GM20431 (cell line): ENCODE data around the gene ORC4.

Experiments
- in situ Hi-C: fragments of 300-500 bp; cut with MseI, MboI; formaldehyde crosslinking; loops from one replicate; pipeline ENCODE4 v1.15.0; 2020; ENCODE audit warnings: low sequenced_read_pairs; ENCODE audit not compliant: unreplicated experiment

The ORC4 gene

DNA sequence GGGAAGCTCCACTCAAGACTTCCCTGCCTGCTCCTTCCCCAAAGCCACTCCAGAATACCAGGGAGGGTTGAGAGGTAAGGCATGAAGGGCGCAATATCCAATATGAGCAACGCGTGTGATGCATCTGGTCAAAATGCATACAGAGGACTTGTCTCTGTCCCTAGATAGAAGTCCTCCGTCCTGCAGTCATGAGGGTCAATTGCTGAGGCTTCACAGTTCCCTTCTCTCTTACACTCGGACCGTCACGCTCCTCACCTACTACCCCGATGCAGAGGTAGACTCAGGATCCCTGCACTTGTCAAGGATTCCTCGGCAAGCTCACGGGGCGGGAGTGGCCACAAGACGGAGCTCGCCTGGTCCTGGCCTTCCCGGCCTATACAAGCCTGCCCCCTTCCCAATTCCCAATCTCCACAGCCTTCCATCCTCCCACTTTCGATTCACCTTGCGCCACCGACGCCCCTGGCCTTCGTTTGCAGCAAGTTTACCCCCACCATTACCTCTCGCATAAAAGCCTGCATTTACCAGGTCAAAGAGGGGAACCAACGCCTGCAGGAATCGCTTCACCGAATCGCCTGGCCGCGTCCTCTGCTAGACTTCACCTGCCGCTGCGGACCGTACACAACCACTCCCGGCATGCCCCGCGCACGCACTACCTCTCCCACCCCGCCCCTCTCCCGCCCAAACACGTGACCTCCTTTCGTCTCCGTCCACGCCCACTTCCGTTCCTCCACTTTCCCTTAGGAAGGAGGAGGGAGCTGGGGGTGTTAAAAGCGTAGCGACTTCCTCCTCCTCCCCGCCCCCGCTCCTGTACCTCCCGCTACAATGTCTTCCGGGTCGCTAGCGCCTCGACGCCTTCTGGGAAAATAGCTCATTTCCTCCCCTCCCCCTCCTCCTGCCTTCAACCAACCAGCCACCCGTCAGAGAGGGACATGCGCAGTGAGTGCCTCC is at the start of gene ORC4:
Gene ORC4, minus strand, starts transcription at position 627 of the 948 bp plus-strand sequence. CDS start 44,779 bp downstream, outside the sequence.
- in situ Hi-C loops, result no loop called here

DNA sequence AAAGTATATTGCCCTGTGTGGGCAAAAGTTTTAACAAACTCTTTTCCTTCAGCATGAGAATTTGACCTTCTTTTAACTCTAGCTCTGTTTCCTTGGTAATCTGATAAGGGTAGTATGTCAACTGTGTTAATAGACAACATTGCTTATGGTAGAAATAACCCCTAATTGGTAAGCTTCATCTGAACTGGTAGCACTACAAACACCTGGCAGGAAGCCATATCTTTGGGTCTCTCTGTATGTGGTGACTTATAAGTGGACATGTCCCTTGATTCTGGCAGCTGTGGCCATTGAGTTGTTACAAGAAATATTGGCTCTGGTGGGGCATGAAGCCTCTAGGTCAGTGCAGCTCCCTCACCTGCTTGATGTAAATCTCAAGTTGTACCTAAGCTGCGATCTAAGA is 47.3 kb upstream of the ORC4 start:
- in situ Hi-C loops, result no loop called here

DNA sequence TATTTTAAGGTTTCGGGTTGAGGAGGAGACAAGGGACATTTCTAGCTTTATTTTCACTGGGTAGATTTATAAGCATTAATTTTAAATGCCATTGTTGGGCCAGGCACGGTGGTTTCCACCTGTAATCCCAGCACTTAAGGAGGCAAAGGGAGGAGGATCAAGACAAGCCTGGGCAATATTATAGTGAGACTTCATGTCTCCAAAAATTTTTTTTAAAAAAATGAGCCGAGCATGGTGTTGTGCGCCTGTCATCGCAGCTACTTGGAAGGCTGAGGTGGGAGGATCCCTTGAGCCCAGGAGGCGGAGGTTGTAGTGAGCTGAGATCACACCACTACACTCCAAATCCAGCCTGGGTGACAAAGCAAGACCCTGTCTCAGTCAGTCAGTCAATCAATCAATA is 45.4 kb upstream of the ORC4 start:
- in situ Hi-C loops, result no loop called here

DNA sequence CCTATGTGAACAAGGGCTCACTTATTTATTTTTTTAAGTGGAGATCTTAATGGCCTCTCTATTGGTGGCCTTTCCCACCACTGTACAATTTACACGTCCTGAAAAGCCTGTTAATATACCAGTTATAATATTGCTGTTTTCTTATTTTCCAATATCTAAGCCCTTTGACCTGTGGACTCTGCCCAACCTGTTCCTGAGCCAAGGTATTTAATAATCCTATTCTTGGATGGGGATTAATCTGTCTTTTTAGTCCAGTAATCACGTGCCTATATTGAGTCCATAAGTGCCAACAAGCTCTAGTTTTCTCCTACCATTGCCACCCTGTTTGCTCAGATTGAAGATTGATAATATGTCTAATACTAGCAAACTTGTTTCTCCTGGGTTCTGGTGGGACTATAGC is 43.1 kb upstream of the ORC4 start:
- in situ Hi-C loops, result no loop called here

DNA sequence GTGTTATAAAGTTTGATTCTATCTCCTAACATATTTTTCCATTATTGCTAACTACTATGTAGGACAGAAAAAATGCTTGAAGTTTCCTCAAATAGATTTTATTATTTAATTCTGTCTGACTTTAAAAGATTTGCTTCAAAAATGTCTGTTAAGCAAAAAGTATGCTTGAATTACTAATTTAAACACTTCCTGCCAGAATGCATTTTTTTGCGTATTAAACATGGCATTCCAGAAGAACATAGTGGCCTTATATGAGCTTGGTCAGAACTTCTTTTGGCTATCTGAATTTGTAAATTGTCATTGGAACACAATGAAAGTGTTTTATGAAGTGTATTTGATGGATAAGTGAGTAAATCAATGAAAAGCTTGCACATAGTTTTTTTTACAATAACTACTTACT is 38.1 kb upstream of the ORC4 start:
- in situ Hi-C loops, result no loop called here

DNA sequence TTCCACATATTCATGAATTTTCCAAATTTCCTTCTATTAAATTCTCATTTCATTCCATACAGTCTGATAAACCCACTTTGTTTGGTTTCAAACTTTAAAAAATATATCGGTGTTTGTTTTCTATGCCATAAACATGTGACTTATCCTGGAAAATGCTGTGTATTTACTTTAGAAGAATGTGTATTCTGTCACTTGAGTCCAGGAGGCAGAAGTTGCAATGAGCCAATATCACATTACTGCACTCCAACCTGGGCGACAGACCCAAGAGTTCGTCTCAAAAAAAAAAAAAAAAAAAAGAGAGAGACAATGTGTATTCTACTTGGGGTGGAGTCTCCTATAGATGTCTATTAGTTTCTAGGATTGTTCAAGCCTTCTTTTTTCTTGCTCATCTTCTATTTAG is 32.1 kb upstream of the ORC4 start:
- in situ Hi-C loops, result no loop called here

DNA sequence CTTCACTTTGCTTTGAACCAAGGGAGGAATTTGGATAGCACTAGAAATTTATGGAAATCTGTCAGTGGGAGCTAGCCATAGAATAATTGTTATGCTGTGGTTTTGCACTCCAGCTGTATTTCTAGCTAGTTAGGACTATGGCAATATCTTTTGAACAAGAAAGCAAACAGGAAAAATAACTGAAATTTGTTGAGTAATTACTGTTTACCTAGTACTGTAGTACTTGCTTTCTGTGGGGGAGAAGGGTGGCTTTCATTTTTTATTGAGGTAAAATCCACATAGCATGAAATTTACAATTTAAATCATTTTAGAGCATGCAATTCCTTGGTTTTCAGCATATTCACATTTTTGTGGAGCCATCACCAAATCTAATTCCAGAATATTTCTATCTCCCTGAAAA is 28.7 kb upstream of the ORC4 start:
- in situ Hi-C loops, result no loop called here

DNA sequence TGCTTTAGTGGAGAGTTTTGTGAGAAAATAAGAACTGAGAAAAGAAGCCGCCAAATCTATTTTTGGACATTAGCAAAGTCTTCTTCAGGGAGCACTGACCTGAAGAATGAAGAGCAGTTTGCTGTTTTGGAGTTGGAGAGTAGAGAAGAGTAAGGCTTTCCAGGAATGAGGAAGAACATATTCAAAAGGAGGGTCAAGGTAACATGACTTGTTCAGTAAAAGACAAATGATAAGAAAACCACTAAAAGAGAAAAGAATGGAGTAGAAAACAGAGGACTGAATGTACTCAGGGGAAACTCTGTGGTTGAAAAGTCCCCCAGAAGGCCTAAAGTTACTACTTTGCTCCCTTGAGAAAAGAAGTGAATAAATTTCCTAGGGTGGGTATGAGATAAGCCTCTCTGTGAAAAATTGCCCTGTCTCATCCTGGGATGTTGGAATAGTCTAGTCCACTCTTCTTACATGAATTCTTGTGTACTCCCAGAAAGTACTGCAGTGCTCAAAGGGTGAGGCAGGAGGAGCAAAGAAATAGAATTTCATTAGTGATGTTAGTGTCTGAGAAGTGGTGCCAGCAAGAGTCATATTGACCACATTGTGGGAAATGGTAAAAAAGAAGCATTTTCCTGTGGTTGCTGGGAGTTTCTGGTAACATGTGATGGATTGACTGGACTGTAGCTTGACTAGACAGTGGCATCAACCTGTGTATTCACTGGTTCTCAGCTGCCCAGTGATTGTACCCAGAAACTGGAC is 28.1 kb upstream of the ORC4 start:
- in situ Hi-C loops, result no loop called here

DNA sequence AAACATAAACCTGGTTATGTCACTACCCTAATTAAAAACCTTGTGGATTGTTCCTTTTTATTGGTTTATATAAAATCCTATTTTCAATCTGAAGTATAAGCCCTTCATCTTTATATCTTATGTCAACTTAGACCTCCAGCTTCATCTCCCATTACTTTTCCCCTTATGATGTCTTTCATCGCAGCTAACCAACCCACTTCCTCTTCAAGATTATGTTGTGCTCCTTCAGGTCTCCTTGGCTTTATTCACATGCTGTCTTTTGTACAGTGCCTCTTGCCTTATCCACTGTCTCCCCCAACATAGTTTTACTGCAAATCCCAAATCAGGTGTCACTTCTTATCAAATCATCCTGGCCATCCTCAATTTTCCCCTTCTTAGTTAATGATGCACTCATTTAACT is 26.3 kb upstream of the ORC4 start:
- in situ Hi-C loops, result no loop called here

DNA sequence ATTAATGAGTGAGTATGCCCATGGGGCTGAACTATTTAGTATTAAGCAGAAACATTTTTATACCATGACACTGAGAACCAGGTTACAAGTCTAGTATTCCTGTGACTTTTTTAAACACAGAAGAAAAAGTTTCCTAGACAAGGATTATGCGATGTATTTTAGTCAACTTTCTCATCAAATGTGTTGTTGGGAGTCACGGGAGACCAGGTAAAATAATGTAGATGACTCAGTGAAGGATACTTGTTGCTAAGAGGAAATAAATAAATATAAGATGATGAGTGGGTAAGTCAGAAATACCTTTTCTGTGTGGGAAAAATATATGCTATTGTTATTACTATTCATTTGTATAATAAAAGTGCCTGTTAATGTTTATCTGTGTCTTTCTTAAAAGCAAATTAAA is 23.8 kb upstream of the ORC4 start:
- in situ Hi-C loops, result no loop called here

DNA sequence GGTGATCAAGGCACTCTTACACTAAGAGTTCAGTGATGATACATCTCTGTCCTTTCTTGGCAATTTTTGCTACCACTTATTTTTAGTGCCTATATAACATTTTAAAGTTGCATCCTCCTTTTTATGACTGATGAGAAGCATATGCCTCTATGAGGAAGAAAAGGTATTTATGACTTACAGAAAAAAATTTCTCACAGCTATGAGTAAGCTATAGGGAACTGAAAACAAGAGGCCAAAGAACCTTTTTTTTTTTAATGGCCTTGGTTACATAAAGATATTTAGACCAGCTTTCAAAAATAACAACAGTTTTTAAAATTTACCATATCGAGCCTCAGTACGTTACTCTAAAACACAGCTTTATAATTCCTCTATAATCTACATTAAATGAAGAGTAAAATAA is 21.7 kb upstream of the ORC4 start:
- in situ Hi-C loops, result no loop called here

DNA sequence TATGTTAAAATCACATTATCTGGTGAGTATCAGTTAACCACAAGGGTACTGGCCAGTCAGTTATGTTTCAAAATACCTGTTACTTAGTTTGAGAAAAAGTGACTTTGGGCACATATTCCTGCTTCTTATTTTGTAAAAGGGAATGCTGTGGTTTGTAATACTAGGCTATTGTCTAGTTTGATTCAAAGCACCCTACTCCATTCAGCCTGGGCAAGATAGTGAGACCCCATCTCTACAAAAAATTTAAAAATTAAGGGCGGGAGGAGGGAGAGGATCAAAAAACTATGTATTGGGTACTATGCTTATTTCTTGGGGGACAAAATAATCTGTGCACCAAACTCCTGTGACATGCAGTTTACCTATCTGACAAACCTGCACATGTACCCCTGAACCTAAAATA is 19.2 kb upstream of the ORC4 start:
- in situ Hi-C loops, result no loop called here

DNA sequence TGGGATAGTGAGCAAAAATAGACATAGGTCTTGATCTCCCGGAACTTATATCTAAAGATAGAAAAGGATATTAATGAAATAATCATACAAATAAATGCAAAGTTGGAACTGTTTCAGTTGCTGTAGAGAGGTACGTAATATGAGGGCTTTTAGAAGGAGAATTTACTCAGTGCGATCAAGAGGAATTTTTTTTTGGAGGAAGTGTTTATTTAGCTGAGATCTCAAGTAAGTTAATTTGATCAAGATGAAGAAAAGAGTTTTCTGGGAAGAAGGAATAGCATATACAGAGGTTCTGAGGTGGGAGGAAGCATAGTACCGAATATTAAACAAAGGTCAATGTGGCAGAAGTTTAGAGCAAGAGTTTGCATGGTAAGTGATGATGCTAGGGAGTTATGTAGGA is 11.7 kb upstream of the ORC4 start:
- in situ Hi-C loops, result no loop called here

DNA sequence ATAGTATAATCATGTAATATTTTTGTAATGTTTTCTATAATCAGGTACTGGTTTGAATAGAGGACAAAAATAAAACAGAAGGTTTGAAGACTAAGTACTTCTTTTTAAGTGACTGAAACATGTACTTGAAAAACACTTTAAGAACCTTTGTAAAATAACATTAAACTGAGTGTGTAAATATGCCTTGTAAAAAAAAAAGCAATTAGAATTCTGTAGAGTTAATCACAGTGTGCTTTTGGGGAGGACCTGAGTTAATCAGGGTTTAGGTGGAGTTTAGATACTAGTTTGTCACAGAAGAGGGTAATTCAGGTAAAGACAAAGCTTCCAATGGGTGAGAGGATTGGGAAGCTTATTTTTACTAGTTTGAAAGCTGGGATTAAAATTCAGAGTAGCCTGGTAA is 10.6 kb upstream of the ORC4 start:
- in situ Hi-C loops, result no loop called here

DNA sequence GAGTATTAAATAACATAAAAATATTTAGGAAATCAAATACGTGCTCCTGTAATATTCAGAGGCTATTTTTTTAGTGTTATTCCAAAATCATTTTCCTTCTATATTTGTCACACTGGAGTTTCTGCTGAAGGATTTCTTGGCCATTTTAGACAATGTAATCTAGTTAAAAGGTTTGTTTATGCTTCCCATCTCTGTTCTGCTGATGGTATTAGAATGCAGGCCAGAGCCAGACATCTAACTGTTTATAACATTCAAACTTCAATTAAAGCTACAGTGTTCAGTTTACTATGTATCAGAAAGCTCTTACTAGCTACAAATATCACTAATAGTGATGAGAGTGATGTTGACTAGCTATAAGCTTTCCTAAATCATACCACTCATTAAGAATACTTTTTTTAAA is 8.2 kb upstream of the ORC4 start:
- in situ Hi-C loops, result no loop called here

DNA sequence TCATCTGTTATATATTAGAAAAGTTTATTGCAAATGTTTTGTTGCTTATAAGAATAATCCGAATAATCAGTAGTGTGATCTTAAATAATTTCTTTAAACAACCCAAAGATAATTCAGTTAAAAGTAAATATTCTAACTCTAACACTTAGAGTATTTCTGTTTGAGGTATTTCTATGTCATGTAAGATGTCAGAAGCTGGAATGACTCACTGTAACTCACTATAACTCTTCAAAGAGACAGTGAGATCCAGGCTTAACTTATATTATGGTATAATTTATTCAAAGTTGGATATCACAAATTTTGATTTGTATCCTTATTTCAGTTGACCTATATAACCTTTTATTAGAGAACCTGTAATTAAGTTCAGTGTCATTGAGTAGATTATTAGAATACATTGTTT is 7.3 kb upstream of the ORC4 start:
- in situ Hi-C loops, result no loop called here

DNA sequence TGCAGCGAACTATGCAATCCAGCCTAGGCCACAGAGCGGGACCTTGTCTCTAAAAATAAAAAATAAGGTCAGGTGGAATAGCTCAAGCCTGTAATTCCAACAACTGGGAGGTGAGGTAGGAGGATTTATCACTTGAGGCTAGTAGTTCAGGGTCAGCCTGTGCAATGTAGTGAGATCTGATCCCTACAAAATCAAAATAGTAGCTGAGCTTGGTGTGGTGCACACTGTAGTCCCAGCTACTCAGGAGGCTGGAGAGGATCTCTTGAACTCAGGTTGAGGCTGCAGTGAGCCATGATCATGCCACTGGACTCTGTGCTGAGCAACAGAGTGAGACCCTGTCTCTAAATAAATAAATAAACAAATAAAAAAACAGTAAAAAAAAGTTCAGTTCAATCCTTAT is 6.0 kb upstream of the ORC4 start:
- in situ Hi-C loops, result no loop called here

DNA sequence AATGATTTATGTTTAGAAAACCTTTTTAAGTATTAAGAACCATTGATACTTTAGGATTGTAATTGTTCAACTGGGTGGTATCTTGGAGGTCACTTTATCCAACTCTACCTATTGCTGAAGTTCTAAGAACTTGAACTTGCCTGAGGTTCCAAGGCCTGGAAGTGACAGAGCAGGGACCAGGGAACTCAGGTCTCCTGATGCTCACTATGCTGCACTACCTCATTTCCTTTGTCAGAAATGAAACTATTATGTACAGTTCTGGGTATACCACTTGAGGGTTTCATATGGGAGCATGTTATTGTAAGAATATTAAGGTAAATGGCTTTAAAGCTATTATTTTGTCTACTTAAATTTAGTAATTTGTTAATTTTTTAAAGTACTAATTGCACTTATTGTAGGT is 3.3 kb upstream of the ORC4 start:
- in situ Hi-C loops, result no loop called here

DNA sequence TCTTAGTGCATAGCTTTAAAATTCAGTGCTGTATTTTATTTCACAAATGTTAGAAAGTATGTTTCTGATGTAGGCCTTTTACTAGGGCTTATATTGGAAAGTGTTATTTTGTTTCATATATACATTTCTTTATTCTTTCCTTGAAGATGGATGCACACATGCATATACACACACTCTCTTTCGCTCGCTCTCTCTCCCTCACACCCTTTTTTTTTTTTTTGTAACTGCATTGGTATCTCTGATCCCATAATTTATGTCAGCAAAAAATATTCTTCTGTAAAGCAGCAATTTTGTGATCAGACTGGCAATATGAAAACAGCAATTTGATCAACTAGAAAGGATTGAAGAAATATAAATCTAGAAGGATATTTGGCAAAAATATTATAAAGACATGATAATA is 2.3 kb upstream of the ORC4 start:
- in situ Hi-C loops, result no loop called here

DNA sequence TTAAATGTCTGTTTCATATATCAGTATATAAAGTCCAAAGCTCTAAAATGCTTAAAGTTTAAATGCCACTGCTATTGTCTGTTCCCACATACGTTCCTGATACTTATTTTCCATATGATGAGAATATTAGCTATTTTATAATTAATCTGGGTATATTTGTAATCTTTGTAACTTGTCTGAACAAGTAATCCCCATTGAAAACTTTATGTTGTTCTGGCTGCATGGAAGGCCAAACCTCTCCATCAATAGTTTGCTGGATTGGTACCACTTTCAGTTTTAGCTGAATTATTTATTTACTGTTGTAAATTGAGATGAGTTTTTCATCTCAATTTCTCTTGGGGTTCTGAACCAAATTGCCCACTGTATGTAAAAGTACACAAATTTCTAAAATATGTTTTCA is 1.8 kb upstream of the ORC4 start:
- in situ Hi-C loops, result no loop called here

DNA sequence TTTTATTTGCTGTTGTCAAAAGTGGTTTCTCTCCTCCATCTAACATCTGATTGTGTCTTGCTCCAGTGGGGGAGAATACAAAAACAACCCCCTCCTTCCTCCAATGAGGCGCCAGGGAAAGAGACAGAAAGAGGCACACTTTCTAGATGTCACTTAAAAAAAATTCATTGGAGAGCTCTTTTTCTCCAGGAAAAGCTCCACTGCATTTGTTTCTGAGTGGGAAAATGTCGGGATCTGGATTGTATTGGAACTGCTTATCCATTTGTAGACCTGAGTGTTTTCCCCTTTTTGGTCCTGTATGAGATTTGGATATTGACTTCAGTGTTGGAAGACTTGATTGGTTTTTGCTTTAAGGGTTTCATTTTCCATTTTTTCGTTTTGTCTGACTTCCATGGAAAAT is 1.3 kb upstream of the ORC4 start:
- in situ Hi-C loops, result no loop called here
